ENCODE data around the gene VPS36.

GRCh38 chr13:52406629-52407028 lies 43.8 kb downstream of the VPS36 start:
- TF ChIP-seq GATA2 (IDR thresholded peaks at IDR 0.05; ENCODE audit: low read depth, low read length), result no peak
- no peak for TF ChIP-seq GATA3 (IDR thresholded peaks at IDR 0.05; ENCODE audit: low read depth, low read length)

Data from SH-SY5Y (cell line).